DOHH2 (cell line): ENCODE data around the gene HRK.

Source experiments
- H3F3A ChIP-seq: fragments of 200-600 bp; sonication (generic), shearing (Covaris generic); 2 replicates; pipeline ENCODE4 v1.6.0; 2016; ENCODE audit warnings: antibody characterized with exemption, mild to moderate bottlenecking; ENCODE audit not compliant: control insufficient read depth, insufficient read depth
- H3K27ac ChIP-seq: fragments of 200-600 bp; sonication (generic); 2 replicates; pipeline ENCODE4 v1.5.1; 2014; ENCODE audit warnings: low read depth, mild to moderate bottlenecking, low read length, moderate library complexity
- H3K27me3 ChIP-seq: fragments of 200-600 bp; sonication (generic); 2 replicates; pipeline ENCODE4 v1.6.1; 2014; ENCODE audit warnings: mild to moderate bottlenecking, low read length, mixed read lengths; ENCODE audit not compliant: control insufficient read depth
- H3K36me3 ChIP-seq: fragments of 200-600 bp; sonication (generic); 2 replicates; pipeline ENCODE4 v1.6.1; 2014; ENCODE audit warnings: mild to moderate bottlenecking, low read length, moderate library complexity, mixed read lengths; ENCODE audit not compliant: control insufficient read depth
- H3K4me1 ChIP-seq: fragments of 200-600 bp; sonication (generic); 2 replicates; pipeline ENCODE4 v1.6.1; 2014; ENCODE audit warnings: mild to moderate bottlenecking, low read length, mixed read lengths; ENCODE audit not compliant: control insufficient read depth
- H3K4me2 ChIP-seq: fragments of 200-600 bp; sonication (generic); 2 replicates; pipeline ENCODE4 v1.6.0; 2014; ENCODE audit warnings: mild to moderate bottlenecking, low read length, moderate library complexity
- H3K4me3 ChIP-seq: fragments of 200-600 bp; sonication (generic); 2 replicates; pipeline ENCODE4 v1.5.1; 2014; ENCODE audit warnings: mild to moderate bottlenecking, low read length, mixed read lengths
- H3K79me2 ChIP-seq: fragments of 200-600 bp; sonication (generic); 2 replicates; pipeline ENCODE4 v1.6.1; 2014; ENCODE audit warnings: mild to moderate bottlenecking, low read length, mixed read lengths; ENCODE audit not compliant: control insufficient read depth
- H3K9me2 ChIP-seq: fragments of 200-600 bp; sonication (generic); replicated peaks from 2 replicates; pipeline ENCODE4 v1.6.1; 2014; ENCODE audit warnings: mild to moderate bottlenecking, low read length, mixed read lengths; ENCODE audit not compliant: control insufficient read depth
- H3K9me3 ChIP-seq: fragments of 200-600 bp; sonication (generic); 2 replicates; pipeline ENCODE4 v1.6.1; 2014; ENCODE audit warnings: antibody characterized with exemption, low read length, mixed read lengths; ENCODE audit not compliant: control insufficient read depth, insufficient read depth
- H4K20me1 ChIP-seq: fragments of 200-600 bp; sonication (generic); 2 replicates; pipeline ENCODE4 v1.6.0; 2014; ENCODE audit warnings: low read depth, mild to moderate bottlenecking, antibody characterized with exemption, low read length, moderate library complexity; ENCODE audit not compliant: control insufficient read depth, insufficient read depth
- CTCF ChIP-seq: fragments of 200-600 bp; sonication (generic); IDR thresholded peaks from one replicate; pipeline ENCODE4 v1.5.1; 2014; ENCODE audit warnings: antibody characterized with exemption, mild to moderate bottlenecking, low read depth, low read length; ENCODE audit not compliant: poor library complexity, severe bottlenecking
- EZH2phosphoT487 ChIP-seq: fragments of 200-600 bp; sonication (generic); IDR thresholded peaks from 2 replicates; pipeline ENCODE4 v1.6.1; 2017; ENCODE audit warnings: borderline replicate concordance, mild to moderate bottlenecking, antibody characterized with exemption, low read length, moderate library complexity, mixed read lengths

The HRK gene

GRCh38 chr12:116849216-116849615, 32.0 kb downstream of the HRK start:
- H3K4me3 ChIP-seq: no peak overlapping the region
- 0 out of 2 replicates have a peak, but pooled peaks cover 6% of the 10 kb centered on the region for H3F3A ChIP-seq
- peaks cover 13% of the 10 kb centered on the region for H3K4me1 ChIP-seq
- H3K27ac ChIP-seq: no peak overlapping the region
- H3K27me3 ChIP-seq: no peaks in the 10 kb centered on the region
- H3K79me2 ChIP-seq: no peaks in the 10 kb centered on the region
- peaks cover 6% of the 10 kb centered on the region; the same call in 1 of the 2 replicates for H3K36me3 ChIP-seq
- no peak overlapping the region for H3K4me2 ChIP-seq
- TF ChIP-seq EZH2phosphoT487: no peak
- no peak for TF ChIP-seq CTCF
- H3K9me3 ChIP-seq: no peaks in the 10 kb centered on the region
- H3K9me2 ChIP-seq: no peaks in the 10 kb centered on the region
- H4K20me1 ChIP-seq: no peaks in the 10 kb centered on the region

GRCh38 chr12:116843085-116843484, 38.2 kb downstream of the HRK start:
- TF ChIP-seq CTCF (no peak), EZH2phosphoT487 (no peak)
- H3F3A ChIP-seq: no peaks in the 10 kb centered on the region; the same call in 1 of the 2 replicates
- H3K27ac ChIP-seq: no peak overlapping the region
- H3K4me2 ChIP-seq: no peak overlapping the region
- H3K27me3 ChIP-seq: no peaks in the 10 kb centered on the region
- no peaks in the 10 kb centered on the region for H3K9me2 ChIP-seq
- H3K4me3 ChIP-seq: no peak overlapping the region
- H3K9me3 ChIP-seq: no peaks in the 10 kb centered on the region
- no peaks in the 10 kb centered on the region for H3K79me2 ChIP-seq
- peaks cover 10% of the 10 kb centered on the region for H3K36me3 ChIP-seq
- no peaks in the 10 kb centered on the region for H4K20me1 ChIP-seq
- H3K4me1 ChIP-seq: peaks cover 12% of the 10 kb centered on the region

GRCh38 chr12:116839287-116839830, 41.9 kb downstream of the HRK start:
- Histone ChIP-seq H4K20me1 (no peaks in the 10 kb centered on the region), H3K27ac (no peak overlapping the region), H3F3A (peaks cover 3% of the 10 kb centered on the region; the same call in 1 of the 2 replicates), H3K4me2 (no peak overlapping the region), H3K4me3 (no peak overlapping the region), H3K36me3 (peaks cover 33% of the 10 kb centered on the region), H3K9me3 (no peaks in the 10 kb centered on the region), H3K4me1 (peaks cover 23% of the 10 kb centered on the region), H3K9me2 (no peaks in the 10 kb centered on the region), H3K79me2 (no peaks in the 10 kb centered on the region), H3K27me3 (no peaks in the 10 kb centered on the region)
- TF ChIP-seq EZH2phosphoT487: no peak
- TF ChIP-seq CTCF: no peak
